H1 (cell line): Measurements from ENCODE around the gene KLK12. TPM values are rescaled to one million over a fixed set of nuclear protein-coding genes. Genes with fewer than 3 reads are reported as not detected.

ENCODE experiments used
- CEBPB ChIP-seq: IDR thresholded peaks from 2 replicates; pipeline ENCODE4 v1.6.1; 2012; ENCODE audit warnings: low read depth, low read length
- EGR1 ChIP-seq: IDR thresholded peaks from 2 replicates; pipeline ENCODE4 v1.6.1; 2011; ENCODE audit warnings: low read depth, low read length, borderline replicate concordance
- KDM5A ChIP-seq: fragments of 200-600 bp; IDR thresholded peaks from 2 replicates; pipeline ENCODE4 v1.7.1; 2012; ENCODE audit warnings: mild to moderate bottlenecking, low read length, inconsistent platforms, mixed read lengths
- NANOG ChIP-seq: IDR thresholded peaks from 2 replicates; pipeline ENCODE4 v1.6.1; 2011; ENCODE audit warnings: low read length, low read depth, mild to moderate bottlenecking, inconsistent platforms; ENCODE audit not compliant: insufficient read depth, poor library complexity, severe bottlenecking
- NRF1 ChIP-seq: IDR thresholded peaks from 2 replicates; pipeline ENCODE4 v1.6.1; 2011; ENCODE audit warnings: mild to moderate bottlenecking, low read depth, low read length, improper control_type of control experiment
- RNF2 ChIP-seq: fragments of 200-900, 300-1000 bp; sonication (generic); IDR thresholded peaks from 2 replicates; pipeline ENCODE4 v1.7.1; 2016; ENCODE audit warnings: borderline replicate concordance, low read depth, mild to moderate bottlenecking, antibody characterized with exemption, low read length; ENCODE audit not compliant: poor library complexity, severe bottlenecking; ENCODE audit errors: missing control alignments
- SRF ChIP-seq: IDR thresholded peaks from 2 replicates; pipeline ENCODE4 v1.6.1; 2011; ENCODE audit warnings: mild to moderate bottlenecking, low read depth, low read length, moderate library complexity
- TCF12 ChIP-seq: IDR thresholded peaks from 2 replicates; pipeline ENCODE4 v1.6.1; 2011; ENCODE audit warnings: low read depth, mild to moderate bottlenecking, low read length
- polyA plus RNA-seq, 7 experiments: library from polyadenylated mRNA; depleted of rRNA in 3 of 7; stranded (reverse) in 5 of 7; unstranded in 2 of 7; fragments of >200 nt in 5 of 7; fragments of 200-250 nt in 2 of 7; gene quantifications; 1 replicate in 5 of 7; 2 replicates in 1 of 7; 4 replicates in 1 of 7; pipeline versions ENCODE4 v1.2.1 to v1.2.3, GENCODE V29; 2011 to 2013; ENCODE audit warnings: missing spikeins in 2 of 7, mixed read lengths in 2 of 7
- total RNA-seq: library from RNA; stranded (reverse); fragmentation: NEBNext Ultra II Directional; extraction: Animal tissue kit (Norgen Biotek cat#: 25700); gene quantifications from 2 replicates; pipeline ENCODE4 v1.2.1, GENCODE V29; 2021

KLK12 gene
- total and polyA plus RNA-seq, 2 of the 8 experiments (the other 6 are each of a cell fraction or from before 2014, with no cell fraction given) = 0.24 TPM; not detected in 1

DNA sequence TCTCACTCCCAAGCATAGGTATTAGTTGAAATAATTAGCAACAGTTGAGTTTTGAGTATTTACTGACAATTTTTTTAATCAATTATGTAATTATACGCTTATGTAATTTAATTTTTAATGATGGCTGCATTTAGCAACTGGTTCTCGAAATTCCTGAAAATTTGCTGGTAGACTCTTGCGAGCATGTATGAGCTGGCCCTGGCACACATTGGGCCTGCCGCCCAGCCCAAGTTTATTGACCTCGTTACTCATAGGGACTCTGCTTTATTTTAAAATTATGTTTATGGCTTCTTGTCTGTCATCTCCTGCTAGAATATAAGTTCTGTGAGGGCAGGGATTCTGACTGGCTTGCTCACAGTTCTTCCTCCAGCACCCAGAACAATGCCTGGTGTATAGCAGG lies 41.2 kb upstream of the KLK12 start (continued):
- TF ChIP-seq RNF2 (no peak), CEBPB (no peak), EGR1 (no peak), NANOG (no peak), SRF (no peak), NRF1 (no peak), KDM5A (no peak), TCF12 (no peak)
